ENCODE data around the gene SIRT3. TPM values are rescaled to one million over a fixed set of nuclear protein-coding genes. Genes with fewer than 3 reads are reported as not detected.

Gene SIRT3
- total RNA-seq, 1 experiment from 2014 or later = 19.2 TPM

GRCh38 chr11:218815-219593 lies 17.1 kb downstream of the SIRT3 start:
- DNase-seq = no peak
- CTCF ChIA-PET = no interaction called here
- no peak overlapping the region for H3K4me3 Mint-ChIP-seq (ENCODE audit: low read depth, unreplicated experiment)
- no peaks in the 10 kb centered on the region for H3K27me3 Mint-ChIP-seq (ENCODE audit: unreplicated experiment)
- H3K36me3 Mint-ChIP-seq (ENCODE audit: insufficient read depth, unreplicated experiment) = peaks cover 27% of the 10 kb centered on the region
- intact Hi-C loops (cut with micrococcal nuclease; ENCODE audit: unreplicated experiment) = no loop called here
- no peaks in the 10 kb centered on the region for H3K4me1 Mint-ChIP-seq (ENCODE audit: low read depth, unreplicated experiment)
- TF ChIP-seq, protein P1, sequence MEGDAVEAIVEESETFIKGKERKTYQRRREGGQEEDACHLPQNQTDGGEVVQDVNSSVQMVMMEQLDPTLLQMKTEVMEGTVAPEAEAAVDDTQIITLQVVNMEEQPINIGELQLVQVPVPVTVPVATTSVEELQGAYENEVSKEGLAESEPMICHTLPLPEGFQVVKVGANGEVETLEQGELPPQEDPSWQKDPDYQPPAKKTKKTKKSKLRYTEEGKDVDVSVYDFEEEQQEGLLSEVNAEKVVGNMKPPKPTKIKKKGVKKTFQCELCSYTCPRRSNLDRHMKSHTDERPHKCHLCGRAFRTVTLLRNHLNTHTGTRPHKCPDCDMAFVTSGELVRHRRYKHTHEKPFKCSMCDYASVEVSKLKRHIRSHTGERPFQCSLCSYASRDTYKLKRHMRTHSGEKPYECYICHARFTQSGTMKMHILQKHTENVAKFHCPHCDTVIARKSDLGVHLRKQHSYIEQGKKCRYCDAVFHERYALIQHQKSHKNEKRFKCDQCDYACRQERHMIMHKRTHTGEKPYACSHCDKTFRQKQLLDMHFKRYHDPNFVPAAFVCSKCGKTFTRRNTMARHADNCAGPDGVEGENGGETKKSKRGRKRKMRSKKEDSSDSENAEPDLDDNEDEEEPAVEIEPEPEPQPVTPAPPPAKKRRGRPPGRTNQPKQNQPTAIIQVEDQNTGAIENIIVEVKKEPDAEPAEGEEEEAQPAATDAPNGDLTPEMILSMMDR (IDR thresholded peaks at IDR 0.05; ENCODE audit: unreplicated experiment) = no peak
- H3K9me3 Mint-ChIP-seq (ENCODE audit: low read depth, unreplicated experiment) = no peaks in the 10 kb centered on the region
- no TSS peak for BruUV-seq (replicated peaks)
- H3K27ac Mint-ChIP-seq (ENCODE audit: unreplicated experiment) = no peak overlapping the region

DNA sequence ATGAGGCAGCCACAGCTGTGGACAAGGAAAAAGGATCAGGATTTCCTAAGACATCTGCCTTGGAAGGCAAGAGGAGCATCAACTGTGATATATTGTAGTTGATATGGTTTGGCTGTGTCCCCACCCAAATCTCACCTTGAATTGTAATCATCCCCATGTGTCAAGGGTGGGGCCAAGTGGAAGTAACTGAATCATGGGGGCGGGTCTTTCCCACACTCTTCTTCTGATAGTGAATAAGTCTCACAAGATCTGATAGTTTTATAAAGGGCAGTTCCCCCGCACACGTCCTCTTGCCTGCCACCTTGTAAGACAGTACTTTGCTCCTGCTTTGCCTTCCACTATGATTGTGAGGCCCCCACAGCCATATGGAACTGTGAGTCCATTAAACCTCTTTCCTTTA lies 18.4 kb downstream of the SIRT3 start:
- no peak overlapping the region for H3K27ac Mint-ChIP-seq (ENCODE audit: unreplicated experiment)
- H3K36me3 Mint-ChIP-seq (ENCODE audit: insufficient read depth, unreplicated experiment) = peaks cover 40% of the 10 kb centered on the region
- no peaks in the 10 kb centered on the region for H3K27me3 Mint-ChIP-seq (ENCODE audit: unreplicated experiment)
- H3K4me1 Mint-ChIP-seq (ENCODE audit: low read depth, unreplicated experiment) = no peaks in the 10 kb centered on the region
- CTCF ChIA-PET = no interaction called here
- intact Hi-C loops (cut with micrococcal nuclease; ENCODE audit: unreplicated experiment) = no loop called here
- H3K4me3 Mint-ChIP-seq (ENCODE audit: low read depth, unreplicated experiment) = no peak overlapping the region
- no TSS peak for BruUV-seq (replicated peaks)
- TF ChIP-seq, protein P1 (IDR thresholded peaks at IDR 0.05; ENCODE audit: unreplicated experiment) = no peak
- H3K9me3 Mint-ChIP-seq (ENCODE audit: low read depth, unreplicated experiment) = no peaks in the 10 kb centered on the region
- no peak for DNase-seq

DNA sequence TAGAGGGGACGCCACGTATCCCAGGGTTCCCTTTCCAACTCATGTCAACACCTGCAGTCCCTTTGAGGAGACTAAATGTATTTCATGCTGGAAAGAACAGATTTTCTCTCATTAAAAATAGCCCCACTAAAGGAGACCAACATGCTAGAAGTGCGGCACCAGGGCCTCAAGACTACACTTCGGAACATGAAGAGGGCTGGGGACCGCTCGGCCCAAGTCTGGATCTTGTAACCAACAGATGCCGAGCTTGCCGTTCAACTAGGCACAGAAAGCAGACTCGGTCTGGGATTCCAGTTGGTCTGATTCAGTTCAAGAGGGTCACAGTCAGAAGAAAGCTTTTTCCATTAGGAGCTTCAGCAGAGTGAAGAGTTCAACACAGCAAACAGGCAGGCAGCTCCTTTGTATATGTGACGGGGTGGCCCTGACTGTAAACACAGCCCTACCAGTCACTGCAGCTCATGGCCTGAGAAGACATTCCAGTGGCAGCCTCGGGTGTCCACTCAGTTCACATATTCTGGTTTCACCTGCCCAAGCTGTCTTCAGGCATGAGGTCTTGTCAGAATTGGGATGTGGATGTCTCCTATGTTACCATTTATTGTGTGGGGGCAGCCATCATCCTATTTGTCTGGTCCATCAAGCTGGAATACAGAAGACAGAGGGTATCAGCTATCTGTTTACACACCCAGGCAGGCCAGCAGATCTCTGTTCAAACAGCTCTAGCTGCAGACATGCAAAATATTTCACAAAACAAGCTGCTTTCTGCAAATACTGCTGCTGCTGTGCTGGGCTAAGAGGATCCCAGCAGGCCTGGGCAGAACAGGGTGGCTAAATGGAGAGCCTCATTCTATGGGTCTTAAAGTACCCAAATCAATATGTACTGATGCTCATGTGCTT lies 19.8 kb downstream of the SIRT3 start:
- Mint-ChIP-seq H3K27ac (ENCODE audit: unreplicated experiment) (no peak overlapping the region), H3K27me3 (ENCODE audit: unreplicated experiment) (no peaks in the 10 kb centered on the region), H3K4me1 (ENCODE audit: low read depth, unreplicated experiment) (no peaks in the 10 kb centered on the region), H3K36me3 (ENCODE audit: insufficient read depth, unreplicated experiment) (peaks cover 46% of the 10 kb centered on the region), H3K4me3 (ENCODE audit: low read depth, unreplicated experiment) (no peak overlapping the region), H3K9me3 (ENCODE audit: low read depth, unreplicated experiment) (no peaks in the 10 kb centered on the region)
- TF ChIP-seq, protein P1 (IDR thresholded peaks at IDR 0.05; ENCODE audit: unreplicated experiment) = no peak
- DNase-seq = no peak
- BruUV-seq (replicated peaks) = no TSS peak
- intact Hi-C loops (cut with micrococcal nuclease; ENCODE audit: unreplicated experiment) = no loop called here
- CTCF ChIA-PET = interaction anchor here (0.5 kb wide), 1 partner anchor 303 kb away, joined by 3 read pairs; no protein-coding TSS in a partner anchor

DNA sequence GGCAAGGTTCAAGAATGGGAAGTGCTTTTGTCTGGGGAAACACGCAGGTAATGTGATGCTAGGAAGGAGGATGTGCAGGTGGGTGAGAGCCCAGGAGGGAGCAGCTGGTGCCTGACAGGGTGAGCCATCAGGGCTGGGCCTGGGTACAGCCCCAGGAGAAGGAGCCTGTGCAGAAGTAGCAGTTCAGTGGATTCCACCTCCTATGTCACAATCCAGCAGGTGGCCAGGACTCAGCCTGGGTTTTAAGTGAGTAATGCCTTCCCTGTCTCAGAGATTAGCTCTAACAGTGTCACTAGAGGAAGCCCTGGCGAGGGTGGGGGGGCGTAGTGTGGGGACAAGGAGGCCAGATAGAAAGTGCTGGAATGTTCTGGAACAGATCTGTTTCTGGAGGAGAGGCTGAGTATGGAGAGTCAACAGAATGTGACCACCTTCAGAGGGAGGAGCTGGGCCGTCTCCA lies 20.5 kb downstream of the SIRT3 start:
- no peaks in the 10 kb centered on the region for H3K27me3 Mint-ChIP-seq (ENCODE audit: unreplicated experiment)
- intact Hi-C loops (cut with micrococcal nuclease; ENCODE audit: unreplicated experiment) = no loop called here
- H3K4me1 Mint-ChIP-seq (ENCODE audit: low read depth, unreplicated experiment) = no peaks in the 10 kb centered on the region
- no peak overlapping the region for H3K27ac Mint-ChIP-seq (ENCODE audit: unreplicated experiment)
- TF ChIP-seq, protein P1 (IDR thresholded peaks at IDR 0.05; ENCODE audit: unreplicated experiment) = no peak
- DNase-seq = no peak
- peaks cover 48% of the 10 kb centered on the region for H3K36me3 Mint-ChIP-seq (ENCODE audit: insufficient read depth, unreplicated experiment)
- CTCF ChIA-PET = interaction anchor here (0.5 to 0.9 kb wide), 2 partner anchors 19 to 303 kb away, joined by 3 to 4 read pairs; no protein-coding TSS in a partner anchor
- BruUV-seq (replicated peaks) = no TSS peak
- H3K4me3 Mint-ChIP-seq (ENCODE audit: low read depth, unreplicated experiment) = no peak overlapping the region
- H3K9me3 Mint-ChIP-seq (ENCODE audit: low read depth, unreplicated experiment) = no peaks in the 10 kb centered on the region
